ENCODE results near the gene TMEM260.
"Not testable (repeated sequence)": the region's sequence is repeated elsewhere in the genome, so short reads cannot be mapped to it uniquely, and the experiment has no call there.

GRCh38 chr14:56695216-56695615, 115.6 kb downstream of the TMEM260 start:
- TF ChIP-seq, protein P1, sequence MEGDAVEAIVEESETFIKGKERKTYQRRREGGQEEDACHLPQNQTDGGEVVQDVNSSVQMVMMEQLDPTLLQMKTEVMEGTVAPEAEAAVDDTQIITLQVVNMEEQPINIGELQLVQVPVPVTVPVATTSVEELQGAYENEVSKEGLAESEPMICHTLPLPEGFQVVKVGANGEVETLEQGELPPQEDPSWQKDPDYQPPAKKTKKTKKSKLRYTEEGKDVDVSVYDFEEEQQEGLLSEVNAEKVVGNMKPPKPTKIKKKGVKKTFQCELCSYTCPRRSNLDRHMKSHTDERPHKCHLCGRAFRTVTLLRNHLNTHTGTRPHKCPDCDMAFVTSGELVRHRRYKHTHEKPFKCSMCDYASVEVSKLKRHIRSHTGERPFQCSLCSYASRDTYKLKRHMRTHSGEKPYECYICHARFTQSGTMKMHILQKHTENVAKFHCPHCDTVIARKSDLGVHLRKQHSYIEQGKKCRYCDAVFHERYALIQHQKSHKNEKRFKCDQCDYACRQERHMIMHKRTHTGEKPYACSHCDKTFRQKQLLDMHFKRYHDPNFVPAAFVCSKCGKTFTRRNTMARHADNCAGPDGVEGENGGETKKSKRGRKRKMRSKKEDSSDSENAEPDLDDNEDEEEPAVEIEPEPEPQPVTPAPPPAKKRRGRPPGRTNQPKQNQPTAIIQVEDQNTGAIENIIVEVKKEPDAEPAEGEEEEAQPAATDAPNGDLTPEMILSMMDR (IDR thresholded peaks at IDR 0.05 in 4 of 5, conservative IDR thresholded peaks at IDR 0.05 in 1 of 5): not testable (repeated sequence)
- TF ChIP-seq POLR2A (IDR thresholded peaks at IDR 0.05): not testable (repeated sequence)
